IPS-18a (cell line): Measurements from ENCODE around the gene DTHD1.

Experiments
- H3K27ac ChIP-seq: one replicate; pipeline ENCODE4 v1.5.1; 2013; ENCODE audit warnings: low read length
- H3K27me3 ChIP-seq: one replicate; pipeline ENCODE4 v1.6.1; 2013; ENCODE audit warnings: mild to moderate bottlenecking, low read length; ENCODE audit not compliant: control insufficient read depth, insufficient read depth
- H3K36me3 ChIP-seq: one replicate; pipeline ENCODE4 v1.6.1; 2013; ENCODE audit warnings: low read depth, low read length; ENCODE audit not compliant: control insufficient read depth
- H3K4me1 ChIP-seq: one replicate; pipeline ENCODE4 v1.6.1; 2013; ENCODE audit warnings: low read depth, low read length; ENCODE audit not compliant: control insufficient read depth
- H3K4me3 ChIP-seq: one replicate; pipeline ENCODE4 v1.5.1; 2013; ENCODE audit warnings: low read length
- H3K9ac ChIP-seq: one replicate; pipeline ENCODE4 v1.6.1; 2013; ENCODE audit warnings: mild to moderate bottlenecking, low read length, moderate library complexity
- H3K9me3 ChIP-seq: one replicate; pipeline ENCODE4 v1.6.1; 2013; ENCODE audit warnings: low read depth, low read length; ENCODE audit not compliant: control insufficient read depth

The DTHD1 gene

DNA sequence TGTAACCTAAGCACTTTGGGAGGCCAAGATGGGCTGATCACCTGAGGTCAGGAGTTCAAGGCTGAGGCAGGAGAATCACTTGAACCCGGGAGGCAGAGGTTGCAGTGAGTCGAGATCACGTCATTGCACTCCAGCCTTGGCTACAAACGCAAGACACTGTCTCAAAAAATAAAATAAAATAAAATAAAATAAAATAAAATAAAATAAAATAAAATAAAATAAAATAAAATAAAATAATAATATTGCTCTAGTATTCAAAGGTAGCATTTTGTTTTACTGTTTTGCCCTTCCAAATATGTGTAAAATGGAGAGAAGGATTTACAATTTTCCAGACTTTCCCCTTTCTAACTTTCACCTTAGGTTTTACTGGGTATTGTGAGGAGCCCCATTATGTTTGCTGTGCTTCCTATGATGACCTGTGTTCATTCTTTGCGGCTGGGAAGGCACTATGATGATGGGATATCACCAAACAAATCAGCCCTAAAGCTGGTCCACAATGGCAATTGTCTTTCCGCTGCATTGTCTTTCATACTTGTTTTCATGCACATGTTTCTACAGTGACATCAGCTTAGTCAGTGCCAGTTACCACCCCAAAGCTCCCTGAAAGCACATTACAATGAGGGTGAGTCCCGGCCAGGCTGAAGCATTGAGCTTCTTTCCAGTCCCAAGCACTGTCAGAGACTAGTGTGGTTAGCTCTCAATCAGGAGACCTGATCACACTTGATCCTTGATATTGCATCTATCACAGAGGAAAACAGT, 50.8 kb downstream of the DTHD1 start:
- Histone ChIP-seq H3K4me1 (peaks cover 3% of the 10 kb centered on the region), H3K27me3 (no peaks in the 10 kb centered on the region), H3K27ac (no peak overlapping the region), H3K9me3 (no peaks in the 10 kb centered on the region), H3K9ac (no peak overlapping the region), H3K36me3 (no peaks in the 10 kb centered on the region), H3K4me3 (no peak overlapping the region)

DNA sequence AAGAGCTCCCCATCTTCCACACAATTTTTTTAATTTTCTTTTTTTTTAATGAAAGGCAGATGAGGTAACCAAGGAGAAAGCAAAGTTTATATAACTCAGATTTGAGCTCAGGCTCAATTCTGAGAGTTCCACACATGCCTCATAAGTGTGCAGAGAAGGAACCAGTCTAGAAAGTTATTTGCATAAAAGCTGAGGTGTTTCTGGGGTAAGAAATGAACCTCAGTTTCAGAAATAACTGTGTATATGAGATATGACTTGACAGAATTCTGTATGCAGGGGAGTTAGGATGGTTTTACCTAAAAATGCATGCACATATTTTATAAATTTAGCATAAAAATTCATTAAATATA, 51.3 kb downstream of the DTHD1 start:
- Histone ChIP-seq H3K27ac (no peak overlapping the region), H3K4me3 (no peak overlapping the region), H3K27me3 (no peaks in the 10 kb centered on the region), H3K4me1 (peaks cover 3% of the 10 kb centered on the region), H3K36me3 (no peaks in the 10 kb centered on the region), H3K9ac (no peak overlapping the region), H3K9me3 (no peaks in the 10 kb centered on the region)

DNA sequence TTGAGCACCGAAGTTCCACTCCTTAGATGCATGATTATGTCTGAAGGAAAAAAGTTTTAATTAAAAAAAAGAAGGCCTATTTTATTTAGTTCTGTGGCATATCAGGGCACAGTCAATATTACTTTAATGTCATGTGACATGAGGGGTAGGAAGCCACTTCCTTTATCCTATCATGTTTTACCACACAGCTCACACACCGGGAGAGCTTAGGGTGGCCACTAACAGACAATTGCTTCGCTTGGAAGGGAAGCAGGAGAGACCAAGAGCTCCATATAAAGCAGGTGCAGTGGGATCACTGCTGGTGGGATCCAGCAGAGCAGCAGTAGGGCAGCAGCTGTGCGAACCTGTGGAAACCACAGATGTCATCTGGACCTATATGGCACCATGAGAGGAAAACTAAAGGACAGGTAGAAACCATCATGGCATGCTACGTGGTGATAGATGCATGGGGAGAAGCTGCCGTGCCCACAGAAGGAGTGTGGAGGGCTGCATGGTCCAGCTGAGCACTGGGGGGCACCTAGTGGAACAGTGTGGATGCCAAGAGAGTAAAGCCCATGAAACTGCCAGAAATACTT, 52.0 kb downstream of the DTHD1 start:
- no peak overlapping the region for H3K27ac ChIP-seq
- H3K9ac ChIP-seq = no peak overlapping the region
- H3K36me3 ChIP-seq = no peaks in the 10 kb centered on the region
- H3K4me1 ChIP-seq = peaks cover 3% of the 10 kb centered on the region
- H3K4me3 ChIP-seq = no peak overlapping the region
- no peaks in the 10 kb centered on the region for H3K9me3 ChIP-seq
- no peaks in the 10 kb centered on the region for H3K27me3 ChIP-seq

DNA sequence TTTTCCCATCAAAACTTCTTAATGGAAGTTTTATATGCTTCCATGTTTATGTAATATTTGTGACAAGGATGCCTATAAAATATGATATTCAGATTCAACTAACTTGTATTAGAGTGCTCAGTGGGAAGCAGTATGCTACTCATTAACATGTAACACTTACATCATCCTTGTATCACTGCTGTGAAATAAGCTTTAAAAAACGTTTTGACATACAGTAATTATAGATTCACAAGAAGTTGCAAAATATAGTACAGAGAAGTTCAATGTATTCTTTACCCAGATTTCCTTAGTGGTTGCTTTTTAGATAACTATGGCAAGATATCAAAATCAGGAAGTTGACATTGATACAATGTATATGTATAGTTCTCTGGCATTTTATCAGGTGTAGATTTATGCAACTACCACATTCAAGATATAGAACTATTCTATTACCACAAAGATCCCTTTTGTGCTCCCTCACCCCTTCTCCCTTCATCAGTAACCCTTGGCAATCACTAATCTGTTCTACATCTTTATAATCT, 56.3 kb downstream of the DTHD1 start:
- Histone ChIP-seq H3K9me3 (no peaks in the 10 kb centered on the region), H3K9ac (no peak overlapping the region), H3K27me3 (no peaks in the 10 kb centered on the region)

DNA sequence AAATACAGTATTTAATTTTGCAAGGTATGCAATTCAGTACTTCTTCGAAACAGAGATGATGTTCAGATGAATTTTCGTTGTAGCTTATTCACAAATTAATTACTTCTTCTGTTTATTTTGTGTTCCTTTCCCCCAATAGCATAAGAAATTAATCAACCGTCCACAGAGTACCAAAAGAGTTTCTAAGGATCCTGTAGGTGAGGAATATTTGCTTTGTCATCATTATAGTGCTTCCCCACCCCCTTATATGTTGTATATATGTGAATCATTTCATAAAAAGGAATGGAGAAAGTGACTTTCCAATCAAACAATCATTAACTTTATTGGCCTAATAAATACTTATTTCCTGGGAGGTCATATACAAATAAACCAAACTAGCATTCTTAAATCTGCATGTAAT, 57.6 kb downstream of the DTHD1 start:
- Histone ChIP-seq H3K27me3 (no peaks in the 10 kb centered on the region), H3K9me3 (no peaks in the 10 kb centered on the region), H3K9ac (no peak overlapping the region), H3K36me3 (no peaks in the 10 kb centered on the region), H3K27ac (no peak overlapping the region), H3K4me1 (no peaks in the 10 kb centered on the region), H3K4me3 (no peak overlapping the region)

More for the DNA sequence above, 56.3 kb downstream of the DTHD1 start:
- Histone ChIP-seq H3K4me3 (no peak overlapping the region), H3K27ac (no peak overlapping the region), H3K4me1 (no peaks in the 10 kb centered on the region), H3K36me3 (no peaks in the 10 kb centered on the region)

DNA sequence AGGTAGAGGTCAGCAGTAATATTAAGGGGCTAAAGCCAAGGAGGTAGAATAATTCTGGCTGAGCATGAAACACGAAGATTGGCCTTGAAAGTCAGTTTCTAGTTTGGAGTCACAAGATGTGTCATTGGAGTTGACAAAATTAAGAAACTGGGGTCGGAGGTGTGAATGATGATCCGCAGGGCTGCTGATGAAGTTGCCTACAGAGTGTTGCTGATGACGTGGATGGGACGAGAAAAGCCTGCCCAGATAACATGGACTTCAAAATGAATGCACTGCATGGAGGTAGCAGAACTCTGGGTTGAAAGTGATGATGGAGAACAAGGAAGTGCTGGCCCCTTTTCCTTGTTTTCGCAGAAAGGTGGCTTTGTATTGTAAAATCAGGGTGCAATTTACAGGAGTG, 60.5 kb downstream of the DTHD1 start:
- Histone ChIP-seq H3K4me3 (no peak overlapping the region), H3K9ac (no peak overlapping the region), H3K9me3 (no peaks in the 10 kb centered on the region), H3K27me3 (no peaks in the 10 kb centered on the region), H3K27ac (no peak overlapping the region), H3K36me3 (no peaks in the 10 kb centered on the region), H3K4me1 (no peaks in the 10 kb centered on the region)

DNA sequence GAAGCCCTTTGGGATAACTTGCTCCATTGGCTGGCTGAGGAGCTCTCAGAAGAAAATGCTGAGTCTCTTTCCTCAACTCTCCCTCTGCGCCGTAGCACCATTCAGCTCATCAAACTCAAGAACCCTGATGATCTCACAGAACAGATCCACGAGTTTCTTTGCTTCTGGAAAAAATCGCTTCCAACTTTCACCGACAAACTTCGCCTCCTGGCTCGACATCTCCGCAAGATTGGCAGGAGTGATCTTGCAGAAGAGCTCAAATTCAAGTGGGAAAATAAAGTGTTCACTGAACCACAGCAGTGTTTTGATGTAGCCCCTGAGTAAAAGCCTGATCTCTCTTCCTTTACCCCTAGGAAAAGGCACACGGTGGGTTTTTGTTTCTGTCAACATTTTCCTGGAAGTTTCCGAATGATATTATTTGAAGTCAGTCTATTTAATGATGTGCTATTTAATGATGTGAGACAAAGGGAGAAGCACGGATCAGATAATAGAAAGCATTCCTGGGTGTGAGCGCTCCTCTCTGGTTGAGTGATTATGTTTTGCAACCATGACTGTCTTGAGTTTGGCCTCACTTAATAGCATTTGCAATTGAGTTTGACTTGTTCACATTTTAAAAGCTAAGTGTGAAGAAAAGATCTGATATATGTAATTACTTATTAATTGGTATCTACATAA, 62.2 kb downstream of the DTHD1 start:
- no peak overlapping the region for H3K9ac ChIP-seq
- no peaks in the 10 kb centered on the region for H3K4me1 ChIP-seq
- no peak overlapping the region for H3K4me3 ChIP-seq
- no peaks in the 10 kb centered on the region for H3K9me3 ChIP-seq
- H3K27me3 ChIP-seq = no peaks in the 10 kb centered on the region
- H3K36me3 ChIP-seq = no peaks in the 10 kb centered on the region
- no peak overlapping the region for H3K27ac ChIP-seq

DNA sequence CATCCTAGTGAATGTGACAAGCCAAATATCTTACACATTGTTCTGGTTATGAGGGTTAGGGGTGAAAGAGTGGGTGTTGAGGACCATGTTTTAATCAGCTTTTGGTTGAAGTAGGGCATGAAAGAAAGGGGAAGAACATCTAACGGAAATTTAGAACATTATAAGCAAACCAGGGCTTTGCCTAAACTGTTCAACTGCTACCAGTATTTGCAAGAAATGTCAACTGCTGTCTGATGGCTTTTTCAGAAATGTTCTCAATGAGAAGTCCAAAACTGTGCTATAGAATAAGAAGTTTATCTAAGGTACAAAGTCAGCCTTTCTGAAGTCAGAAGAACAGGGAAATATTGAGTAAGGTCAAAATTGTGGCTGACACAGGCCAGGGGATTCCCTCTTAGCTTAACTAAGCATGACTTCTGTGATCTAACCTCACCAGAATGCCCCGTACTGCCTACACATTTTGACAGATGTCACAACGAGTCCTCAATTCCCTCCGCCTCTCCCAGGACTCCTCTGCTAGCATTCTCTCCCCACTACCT, 67.1 kb downstream of the DTHD1 start:
- Histone ChIP-seq H3K9ac (no peak overlapping the region), H3K4me1 (no peaks in the 10 kb centered on the region), H3K36me3 (no peaks in the 10 kb centered on the region), H3K4me3 (no peak overlapping the region), H3K9me3 (no peaks in the 10 kb centered on the region), H3K27ac (no peak overlapping the region), H3K27me3 (no peaks in the 10 kb centered on the region)

DNA sequence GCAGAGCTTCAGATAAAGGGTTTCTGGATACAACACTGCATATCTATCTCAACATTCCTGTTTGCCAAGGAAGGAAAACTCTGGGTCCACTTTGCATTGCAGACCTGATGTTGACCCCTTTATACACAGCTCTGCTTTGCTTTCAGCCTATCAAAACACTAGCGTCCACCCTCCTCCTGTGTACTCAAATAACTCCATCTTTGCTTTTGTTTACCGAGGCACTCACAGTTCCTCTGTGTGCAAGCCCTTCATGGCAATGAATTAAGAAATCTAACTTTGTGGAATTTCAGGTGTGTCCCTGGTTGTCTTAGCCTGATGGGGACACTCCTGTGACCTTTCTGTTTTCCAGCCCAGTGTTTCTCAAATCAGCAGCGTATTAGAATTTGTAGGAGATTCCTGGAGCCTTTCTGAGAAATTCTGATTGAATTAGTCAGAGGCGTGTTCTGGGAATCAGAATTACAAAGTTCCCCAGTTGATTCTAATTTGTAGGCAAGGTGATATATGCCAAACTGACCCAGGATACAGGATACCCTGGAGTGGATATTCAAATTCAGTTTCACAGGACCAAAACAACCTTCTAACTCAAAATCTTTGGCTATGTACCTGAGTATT, 68.6 kb downstream of the DTHD1 start:
- Histone ChIP-seq H3K4me3 (no peak overlapping the region), H3K27me3 (no peaks in the 10 kb centered on the region), H3K9ac (no peak overlapping the region), H3K4me1 (no peaks in the 10 kb centered on the region), H3K9me3 (no peaks in the 10 kb centered on the region), H3K36me3 (no peaks in the 10 kb centered on the region), H3K27ac (no peak overlapping the region)

DNA sequence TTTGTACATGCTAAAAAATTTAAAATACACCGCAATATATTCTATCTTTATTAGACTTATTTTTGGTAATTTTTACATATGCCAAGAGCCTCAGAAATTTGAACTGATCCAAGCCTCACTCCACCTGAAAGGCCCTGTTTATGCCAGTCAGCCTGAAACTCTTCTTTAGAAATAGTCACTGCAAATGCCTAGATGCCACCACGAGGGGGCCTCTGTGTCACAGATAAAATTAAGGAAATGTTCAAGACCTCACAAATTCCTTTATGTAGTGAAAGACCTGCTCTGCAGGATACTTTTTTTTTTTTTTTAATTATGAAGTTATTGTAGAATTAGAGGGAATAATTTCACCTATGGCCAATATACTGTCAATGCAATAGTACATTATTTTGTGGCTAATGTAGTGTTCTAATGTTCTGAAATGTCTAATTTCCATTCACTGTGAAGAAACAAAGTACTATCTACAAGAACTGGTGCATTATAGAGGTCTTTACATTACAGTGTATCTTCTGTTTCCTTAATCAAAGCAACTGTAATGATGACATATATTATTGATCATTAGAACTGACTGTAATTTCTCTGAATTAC, 69.8 kb downstream of the DTHD1 start:
- no peak overlapping the region for H3K9ac ChIP-seq
- no peaks in the 10 kb centered on the region for H3K36me3 ChIP-seq
- no peak overlapping the region for H3K27ac ChIP-seq
- H3K4me3 ChIP-seq = no peak overlapping the region
- H3K27me3 ChIP-seq = no peaks in the 10 kb centered on the region
- H3K9me3 ChIP-seq = no peaks in the 10 kb centered on the region
- H3K4me1 ChIP-seq = no peaks in the 10 kb centered on the region

DNA sequence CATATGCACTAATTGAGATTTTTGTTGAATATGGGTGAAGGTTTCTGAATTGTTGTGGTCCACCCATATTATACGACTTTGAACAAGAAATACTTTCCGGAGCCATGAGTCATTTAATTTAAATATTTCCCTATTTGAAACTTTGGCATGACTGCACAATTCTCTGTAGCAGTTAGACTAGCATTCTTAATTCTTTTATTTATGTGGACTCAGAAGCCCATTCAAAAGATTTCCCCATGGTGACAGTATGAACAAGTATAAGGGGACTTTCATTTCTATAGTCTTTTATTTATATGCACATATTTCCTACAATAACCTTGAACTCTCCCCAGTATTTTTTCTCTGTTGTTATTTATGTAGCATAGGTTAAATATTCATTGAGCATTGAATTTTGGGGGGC, 72.6 kb downstream of the DTHD1 start:
- no peaks in the 10 kb centered on the region for H3K27me3 ChIP-seq
- H3K36me3 ChIP-seq = no peaks in the 10 kb centered on the region
- no peak overlapping the region for H3K27ac ChIP-seq
- no peak overlapping the region for H3K9ac ChIP-seq
- no peaks in the 10 kb centered on the region for H3K4me1 ChIP-seq
- no peak overlapping the region for H3K4me3 ChIP-seq
- no peaks in the 10 kb centered on the region for H3K9me3 ChIP-seq
